BJ (cell line): ENCODE results near the gene UBL5. TPM values are rescaled to one million over a fixed set of nuclear protein-coding genes. Genes with fewer than 3 reads are reported as not detected.
A peak's percentile ranks its signal among the peaks of the same experiment; 100 is the strongest.
"Not testable (repeated sequence)": the region's sequence is repeated elsewhere in the genome, so short reads cannot be mapped to it uniquely, and the experiment has no call there.

Experiments
- CTCF ChIA-PET: fragments of 350-600 bp; formaldehyde crosslinking; extraction: SDS; loops from one replicate; lab custom pipeline; 2021; ENCODE audit warnings: antibody characterized with exemption, inconsistent platforms; lab: Yijun Ruan, JAX
- POLR2A ChIA-PET: fragments of 300-600 bp; sonication (Branson Sonifier 250); formaldehyde crosslinking; extraction: SDS; loops from one replicate; lab custom pipeline; 2021; ENCODE audit warnings: antibody characterized with exemption; lab: Charles Lee
- DNase-seq: peaks from one replicate; pipeline ENCODE4 v3.0.0-alpha.2; 2011; ENCODE audit warnings: low read depth
- H3K27me3 ChIP-seq: 2 replicates; pipeline ENCODE4 v1.6.0; 2011; ENCODE audit warnings: low read length; ENCODE audit not compliant: control insufficient read depth, insufficient read depth
- H3K36me3 ChIP-seq: 2 replicates; pipeline ENCODE4 v1.5.1; 2011; ENCODE audit warnings: low read length; ENCODE audit not compliant: control insufficient read depth, insufficient read depth
- H3K4me3 ChIP-seq: 2 replicates; pipeline ENCODE4 v1.5.1; 2011; ENCODE audit warnings: low read depth, mild to moderate bottlenecking, control low read depth, low read length
- polyA plus RNA-seq: library from polyadenylated mRNA; depleted of rRNA; stranded (reverse); fragments of >200 nt; gene quantifications from 2 replicates; pipeline ENCODE4 v1.2.3, GENCODE V29; 2011
- TF ChIP-seq, protein P1 (sequence below): IDR thresholded peaks from 2 replicates; pipeline ENCODE4 v1.5.1; 2011; ENCODE audit warnings: low read depth, mild to moderate bottlenecking, control low read depth, inconsistent platforms, low read length, moderate library complexity; ENCODE audit not compliant: insufficient read depth

The UBL5 gene
- polyA plus RNA-seq, 1 experiment = 506 TPM

DNA sequence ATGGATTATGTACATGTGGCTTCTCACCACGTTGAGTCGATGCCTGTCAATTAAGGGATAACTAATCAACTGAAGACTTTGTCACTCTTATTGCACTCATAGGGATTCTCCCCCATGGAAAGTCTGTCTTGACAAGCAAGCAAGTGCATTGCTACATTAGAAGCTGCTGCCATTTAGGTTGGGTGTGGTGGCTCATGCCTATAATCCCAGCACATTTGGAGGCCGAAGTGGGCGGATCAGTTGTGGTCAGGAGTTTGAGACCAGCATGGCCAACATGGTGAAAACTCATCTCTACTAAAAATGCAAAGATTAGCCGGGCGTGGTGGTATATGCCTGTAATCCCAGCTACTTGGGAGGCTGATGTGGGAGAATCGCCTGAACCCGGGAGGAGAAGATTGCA lies 40.9 kb upstream of the UBL5 start:
- no peak for DNase-seq
- CTCF ChIA-PET = no interaction called here
- Histone ChIP-seq H3K36me3 (no peaks in the 10 kb centered on the region), H3K4me3 (no peak overlapping the region), H3K27me3 (no peaks in the 10 kb centered on the region)
- POLR2A ChIA-PET = no interaction called here
- TF ChIP-seq, protein P1, sequence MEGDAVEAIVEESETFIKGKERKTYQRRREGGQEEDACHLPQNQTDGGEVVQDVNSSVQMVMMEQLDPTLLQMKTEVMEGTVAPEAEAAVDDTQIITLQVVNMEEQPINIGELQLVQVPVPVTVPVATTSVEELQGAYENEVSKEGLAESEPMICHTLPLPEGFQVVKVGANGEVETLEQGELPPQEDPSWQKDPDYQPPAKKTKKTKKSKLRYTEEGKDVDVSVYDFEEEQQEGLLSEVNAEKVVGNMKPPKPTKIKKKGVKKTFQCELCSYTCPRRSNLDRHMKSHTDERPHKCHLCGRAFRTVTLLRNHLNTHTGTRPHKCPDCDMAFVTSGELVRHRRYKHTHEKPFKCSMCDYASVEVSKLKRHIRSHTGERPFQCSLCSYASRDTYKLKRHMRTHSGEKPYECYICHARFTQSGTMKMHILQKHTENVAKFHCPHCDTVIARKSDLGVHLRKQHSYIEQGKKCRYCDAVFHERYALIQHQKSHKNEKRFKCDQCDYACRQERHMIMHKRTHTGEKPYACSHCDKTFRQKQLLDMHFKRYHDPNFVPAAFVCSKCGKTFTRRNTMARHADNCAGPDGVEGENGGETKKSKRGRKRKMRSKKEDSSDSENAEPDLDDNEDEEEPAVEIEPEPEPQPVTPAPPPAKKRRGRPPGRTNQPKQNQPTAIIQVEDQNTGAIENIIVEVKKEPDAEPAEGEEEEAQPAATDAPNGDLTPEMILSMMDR = no peak

DNA sequence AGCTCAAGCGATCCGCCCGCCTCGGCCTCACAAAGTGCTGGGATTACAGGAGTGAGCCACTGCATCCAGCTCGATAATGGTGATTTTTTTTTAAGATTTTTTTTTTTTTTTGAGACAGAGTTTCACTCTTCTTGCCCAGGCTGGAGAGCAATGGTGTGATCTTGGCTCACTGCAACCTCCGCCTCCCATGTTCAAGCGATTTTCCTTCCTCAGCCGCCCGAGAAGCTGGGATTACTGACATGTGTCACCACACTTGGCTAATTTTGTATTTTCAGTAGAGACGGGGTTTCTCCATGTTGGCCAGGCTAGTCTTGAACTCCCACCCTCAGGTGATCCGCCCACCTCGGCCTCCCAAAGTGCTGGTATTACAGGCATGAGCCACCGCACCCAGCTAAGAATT lies 39.1 kb upstream of the UBL5 start:
- DNase-seq, POLR2A ChIA-PET, H3K27me3 ChIP-seq, H3K4me3 ChIP-seq, H3K36me3 ChIP-seq: not testable (repeated sequence)
- CTCF ChIA-PET = interaction anchor here (0.6 to 1.4 kb wide), 4 partner anchors 161 to 203 kb away, joined by 3 to 4 read pairs (median 3); no protein-coding TSS in a partner anchor

DNA sequence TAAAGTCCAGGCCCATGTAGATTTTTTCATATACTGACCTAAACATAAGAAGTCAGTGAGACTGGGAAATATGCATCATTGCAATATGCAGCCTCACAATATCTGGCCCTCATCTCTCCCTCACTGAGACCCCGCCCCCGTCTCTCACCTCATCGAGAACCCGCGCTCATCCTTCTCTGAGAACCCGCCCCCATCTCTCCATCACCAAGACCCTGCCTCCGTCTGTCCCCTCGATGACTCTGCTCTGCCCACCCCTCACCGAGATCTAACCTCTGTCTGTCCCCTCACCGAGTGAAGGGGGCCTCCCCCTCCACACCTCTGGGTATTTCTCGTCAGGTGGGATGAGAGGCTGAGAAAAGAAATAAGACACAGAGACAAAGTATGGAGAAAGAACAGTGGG lies 38.7 kb upstream of the UBL5 start:
- Histone ChIP-seq H3K27me3 (no peaks in the 10 kb centered on the region), H3K4me3 (no peak overlapping the region), H3K36me3 (no peaks in the 10 kb centered on the region)
- POLR2A ChIA-PET = no interaction called here
- TF ChIP-seq, protein P1 = no peak
- DNase-seq = no peak
- CTCF ChIA-PET = interaction anchor here (0.8 to 1.4 kb wide), 2 partner anchors 162 to 202 kb away, joined by 3 read pairs; no protein-coding TSS in a partner anchor

DNA sequence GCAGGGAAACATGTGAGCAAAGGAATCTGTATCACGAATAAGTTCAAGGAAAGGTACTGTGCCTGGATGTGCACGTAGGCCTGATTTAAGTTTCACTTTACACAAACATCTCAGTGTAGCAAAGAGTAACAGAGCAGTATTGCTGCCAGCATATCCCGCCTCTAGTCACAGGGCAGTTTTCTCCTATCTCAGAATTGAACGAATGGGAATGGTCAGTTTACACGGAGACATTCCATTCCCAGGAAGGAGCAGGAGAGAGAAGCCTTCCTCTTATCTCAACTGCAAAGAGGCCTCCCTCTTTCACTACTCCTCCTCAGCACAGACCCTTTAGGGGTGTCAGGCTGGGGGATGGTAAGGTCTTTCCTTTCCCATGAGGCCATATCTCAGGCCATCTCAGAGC lies 38.1 kb upstream of the UBL5 start:
- DNase-seq, POLR2A ChIA-PET, H3K36me3 ChIP-seq, H3K27me3 ChIP-seq, H3K4me3 ChIP-seq: not testable (repeated sequence)
- CTCF ChIA-PET = interaction anchor here (1.4 to 2.2 kb wide), 3 partner anchors 156 to 205 kb away, joined by 4 to 15 read pairs (median 7); partner anchors contain the start of gene ZNF121

DNA sequence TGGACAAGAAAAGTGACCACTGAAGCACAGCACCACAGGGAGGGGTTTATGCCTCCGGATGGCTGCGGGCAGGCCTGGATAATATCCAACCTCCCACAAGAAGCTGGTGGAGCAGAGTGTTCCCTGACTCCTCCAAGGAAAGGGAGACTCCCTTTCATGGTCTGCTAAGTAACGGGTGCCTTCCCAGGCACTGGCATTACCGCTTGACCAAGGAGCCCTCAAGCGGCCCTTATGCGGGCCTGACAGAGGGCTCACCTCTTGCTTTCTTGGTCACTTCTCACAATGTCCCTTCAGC lies 36.7 kb upstream of the UBL5 start:
- H3K27me3 ChIP-seq, DNase-seq, H3K4me3 ChIP-seq, POLR2A ChIA-PET, H3K36me3 ChIP-seq: not testable (repeated sequence)
- CTCF ChIA-PET = interaction anchor here (0.6 to 2.2 kb wide), 7 partner anchors 162 to 586 kb away, joined by 3 to 15 read pairs (median 3); partner anchors contain the start of gene ZNF121

DNA sequence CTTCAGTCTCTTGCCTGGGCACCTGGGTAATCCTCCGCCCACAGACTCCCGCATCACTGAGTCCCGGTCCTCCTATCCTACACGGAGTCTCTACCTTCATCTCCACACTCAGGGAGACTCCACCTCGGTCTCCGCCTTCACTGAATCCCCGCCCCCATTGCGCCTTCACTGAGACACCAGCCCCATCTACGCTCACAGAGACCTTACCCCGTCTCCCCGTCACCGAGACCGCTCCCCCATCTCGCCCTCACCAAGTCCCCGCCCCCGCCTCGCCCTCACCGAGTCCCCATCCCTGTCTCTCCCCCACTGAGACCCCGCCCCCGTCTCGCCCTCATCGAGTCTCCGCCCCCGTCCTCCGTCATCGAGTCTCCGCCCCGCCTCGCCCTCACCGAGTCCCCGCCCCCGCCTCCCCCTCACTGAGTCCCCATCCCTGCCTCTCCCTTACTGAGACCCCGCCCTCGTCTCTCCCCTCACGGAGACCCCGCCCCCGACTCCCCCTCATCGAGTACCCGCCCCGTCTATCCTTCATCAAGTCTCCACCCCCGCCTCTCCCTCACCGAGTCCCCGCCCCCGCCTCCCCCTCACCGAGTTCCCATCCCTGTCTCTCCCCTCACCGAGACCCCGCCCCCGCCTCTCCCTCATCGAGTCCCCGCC lies 36.0 kb upstream of the UBL5 start:
- TF ChIP-seq, protein P1 = no peak
- ChIA-PET POLR2A (no interaction called here), CTCF (interaction anchor here (0.6 to 2.2 kb wide), 3 partner anchors 163 to 207 kb away, joined by 3 to 15 read pairs (median 7); partner anchors contain the start of gene ZNF121)
- peak overlapping the region; percentile 88 for H3K4me3 ChIP-seq
- no peaks in the 10 kb centered on the region for H3K36me3 ChIP-seq
- no peaks in the 10 kb centered on the region for H3K27me3 ChIP-seq
- peak; percentile 62 for DNase-seq
